ENCODE results near the gene MIF4GD.
"Not testable (repeated sequence)": the region's sequence is repeated elsewhere in the genome, so short reads cannot be mapped to it uniquely, and the experiment has no call there.

Gene MIF4GD

DNA sequence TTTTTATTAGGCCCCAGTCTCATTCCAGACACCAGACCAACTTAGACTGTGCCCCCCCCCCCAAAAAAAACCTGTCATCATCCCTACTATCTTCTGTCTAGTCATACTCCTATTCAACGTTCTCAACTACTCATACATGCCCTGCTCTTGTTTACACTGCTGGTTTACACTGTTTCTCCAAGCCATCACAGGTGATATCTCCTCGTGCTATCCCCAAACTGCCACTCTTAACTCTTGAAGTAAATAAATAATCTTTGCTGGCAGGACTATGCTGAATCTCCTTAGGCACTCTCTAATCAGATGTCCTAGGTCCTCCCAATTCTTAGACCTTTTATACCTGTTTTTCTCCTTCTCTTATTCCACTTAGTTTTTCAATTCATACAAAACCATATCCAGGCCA, 13.8 kb downstream of the MIF4GD start:
- DNase-seq, result not testable (repeated sequence)

DNA sequence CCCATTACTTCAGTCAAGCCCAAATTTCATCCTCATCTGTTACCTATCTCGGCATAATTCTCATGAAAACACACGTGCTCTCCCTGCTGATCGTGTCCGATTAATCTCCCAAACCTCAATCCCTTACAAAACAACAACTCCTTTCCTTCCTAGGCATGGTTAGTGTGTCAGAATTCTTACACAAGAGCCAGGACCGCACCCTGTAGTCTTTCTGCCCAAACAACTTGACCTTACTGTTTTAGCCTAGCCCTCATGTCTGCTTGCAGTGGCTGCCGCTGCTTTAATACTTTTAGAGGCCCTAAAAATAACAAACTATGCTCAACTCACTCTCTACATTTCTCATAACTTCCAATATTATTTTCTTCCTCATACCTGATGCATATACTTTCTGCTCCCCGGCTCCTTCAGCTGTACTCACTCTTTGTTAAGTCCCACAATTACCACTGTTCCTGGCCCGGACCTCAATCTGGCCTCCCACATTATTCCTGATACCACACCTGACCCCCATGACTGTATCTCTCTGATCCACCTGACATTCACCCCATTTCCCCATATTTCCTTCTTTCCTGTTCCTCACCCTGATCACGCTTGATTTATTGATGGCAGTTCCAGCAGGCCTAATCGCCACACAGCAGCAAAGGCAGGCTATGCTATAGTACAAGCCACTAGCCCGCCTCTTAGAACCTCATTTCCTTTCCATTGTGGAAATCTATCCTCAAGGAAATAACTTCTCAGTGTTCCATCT, 14.9 kb downstream of the MIF4GD start:
- DNase-seq, result not testable (repeated sequence)

DNA sequence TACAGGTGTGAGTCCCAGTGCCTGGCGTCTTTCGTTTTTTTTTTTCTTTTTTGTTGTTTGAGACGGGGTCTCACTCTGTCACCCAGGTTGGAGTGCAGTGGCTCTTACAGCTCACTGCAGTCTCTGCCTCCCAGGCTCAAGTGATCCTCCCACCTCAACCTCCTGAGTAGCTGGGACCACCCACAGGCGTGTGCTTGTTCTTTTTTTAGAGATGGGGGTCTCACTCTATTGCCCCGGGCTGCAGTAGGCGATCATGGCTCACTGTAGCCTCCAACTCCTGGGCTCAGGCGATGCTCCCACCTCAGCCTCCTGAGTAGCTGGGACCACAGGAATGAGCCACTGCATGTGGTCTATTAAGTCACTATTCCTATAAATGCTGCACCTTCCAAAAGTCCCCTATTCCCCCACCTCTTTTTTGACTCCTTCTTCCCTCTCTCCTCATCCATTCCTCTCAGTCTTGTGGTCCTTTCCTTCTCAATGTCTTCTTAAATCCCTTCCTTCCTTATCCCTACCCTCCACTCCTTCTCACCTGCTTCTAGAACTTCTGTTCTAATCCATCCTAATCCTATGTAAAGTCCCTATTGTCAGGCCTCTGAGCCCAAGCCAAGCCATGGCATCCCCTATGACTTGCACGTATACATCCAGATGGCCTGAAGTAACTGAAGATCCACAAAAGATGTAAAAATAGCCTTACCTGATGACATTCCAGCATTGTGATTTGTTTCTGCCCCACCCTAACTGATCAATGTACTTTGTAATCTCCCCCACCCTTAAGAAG, 18.8 kb downstream of the MIF4GD start:
- no peak for DNase-seq

DNA sequence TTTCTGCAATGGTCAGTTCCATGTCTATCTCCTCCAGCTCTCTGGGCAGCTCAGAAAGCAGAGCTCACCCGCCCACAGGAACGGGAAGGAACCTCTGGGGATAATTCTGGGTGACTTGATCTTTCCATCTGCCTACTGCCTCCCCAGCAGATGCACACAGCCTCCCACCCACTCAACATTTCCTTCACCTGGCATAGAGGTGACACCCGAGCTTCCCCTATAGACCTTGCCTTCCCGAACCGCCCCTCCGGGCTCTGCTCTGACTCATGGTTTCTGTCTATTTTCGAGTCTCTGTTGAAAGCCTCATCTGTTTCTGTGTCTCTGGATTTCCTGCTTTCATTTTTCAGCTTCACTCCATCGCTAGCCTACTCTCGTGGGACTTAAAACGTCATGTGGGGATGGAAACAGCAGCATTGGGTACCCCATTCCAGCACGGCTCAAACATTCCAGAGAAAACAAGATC, 21.0 kb downstream of the MIF4GD start:
- DNase-seq, result peak; percentile 59

DNA sequence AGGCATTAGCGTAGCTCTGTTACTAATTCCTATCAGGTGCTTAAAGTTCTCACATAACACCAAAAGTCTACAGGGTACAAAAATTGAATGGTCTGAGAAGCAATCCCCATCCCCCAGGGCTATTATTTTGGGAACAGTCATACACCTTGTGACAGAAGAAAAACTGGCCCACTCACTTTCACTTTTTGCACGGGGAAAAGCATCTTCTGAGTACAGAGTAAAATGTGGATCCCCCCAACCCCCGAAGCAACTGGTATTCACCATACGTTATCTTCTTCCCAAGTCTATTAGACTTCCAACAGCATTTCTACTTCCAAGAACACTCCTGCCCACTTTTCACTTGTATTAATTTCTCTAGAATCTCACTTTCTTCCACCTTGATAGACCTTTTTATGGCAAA, 21.5 kb downstream of the MIF4GD start:
- DNase-seq, result no peak

DNA sequence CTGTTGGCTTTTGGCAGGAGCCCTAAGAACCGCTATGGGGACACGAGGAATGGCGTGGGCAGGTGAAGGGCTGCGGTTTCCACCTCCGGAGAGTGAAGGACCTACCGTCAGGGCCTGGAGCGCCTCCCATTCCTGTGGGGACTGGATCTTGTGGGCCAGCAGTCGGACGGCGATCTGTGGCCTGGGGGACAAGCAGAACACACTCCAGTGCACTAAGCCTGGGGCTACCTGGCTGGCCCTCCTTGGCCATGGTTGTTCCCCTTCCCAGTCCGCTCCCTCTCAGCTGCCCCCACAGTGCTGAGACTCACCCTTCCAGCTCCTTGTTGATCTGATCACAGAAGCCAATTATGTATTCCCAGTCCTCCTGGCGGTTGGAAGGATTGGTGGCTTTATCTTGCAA, 24.6 kb downstream of the MIF4GD start:
- DNase-seq, result no peak

DNA sequence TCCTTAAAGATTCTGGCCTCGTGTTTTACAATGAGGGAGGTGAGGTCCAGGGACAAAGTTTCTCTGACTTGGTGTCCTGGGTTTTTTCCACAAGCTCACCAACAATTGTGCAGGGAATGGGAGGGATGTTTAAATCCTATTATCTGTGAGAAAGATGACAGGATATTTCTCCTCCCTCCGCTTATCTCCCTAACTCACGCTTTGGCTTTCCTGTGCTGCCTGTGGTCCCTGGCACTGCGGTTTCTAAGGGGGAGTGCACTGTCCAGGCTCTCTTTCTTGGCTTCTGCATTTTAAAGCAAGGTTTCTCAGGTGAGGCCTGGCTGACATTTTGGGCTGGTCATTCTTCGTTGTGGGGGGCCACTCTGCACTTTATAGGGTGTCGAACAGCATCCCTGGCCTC, 26.0 kb downstream of the MIF4GD start:
- no peak for DNase-seq

DNA sequence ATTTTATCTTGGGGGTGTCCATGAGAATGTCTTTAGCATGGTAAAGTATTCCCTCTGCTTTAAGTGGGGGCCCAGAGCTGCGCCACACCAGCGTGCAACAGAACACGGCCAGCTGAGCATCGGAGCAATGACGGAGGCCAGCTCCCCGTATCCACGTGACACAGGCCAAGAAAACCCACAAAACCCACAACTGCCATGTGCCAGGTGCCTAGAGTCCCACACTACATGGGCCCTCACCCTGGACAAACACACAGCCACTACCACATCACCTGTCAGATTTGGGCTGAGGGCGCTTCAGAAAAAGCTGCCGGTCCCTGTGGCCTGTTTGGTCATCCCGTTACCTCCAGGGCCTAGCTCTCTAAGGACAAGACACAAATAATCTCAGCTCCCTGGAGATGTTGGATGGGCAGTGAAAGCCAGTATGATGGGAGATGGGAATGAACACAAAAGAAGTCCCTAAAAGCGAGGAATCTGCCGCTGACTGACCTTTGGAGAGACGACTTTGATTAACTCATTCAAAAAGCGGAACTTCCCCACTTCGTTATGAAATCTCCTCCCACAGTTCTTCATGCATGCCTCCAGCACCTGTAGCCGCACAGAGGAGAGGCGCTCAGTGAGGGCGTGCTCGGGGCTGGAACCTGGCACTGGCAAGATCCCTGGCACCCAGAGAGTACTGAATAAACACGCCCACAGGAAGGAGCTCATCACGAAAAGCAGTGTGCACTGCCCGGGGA, 26.7 kb downstream of the MIF4GD start:
- DNase-seq, result peak; percentile 10

DNA sequence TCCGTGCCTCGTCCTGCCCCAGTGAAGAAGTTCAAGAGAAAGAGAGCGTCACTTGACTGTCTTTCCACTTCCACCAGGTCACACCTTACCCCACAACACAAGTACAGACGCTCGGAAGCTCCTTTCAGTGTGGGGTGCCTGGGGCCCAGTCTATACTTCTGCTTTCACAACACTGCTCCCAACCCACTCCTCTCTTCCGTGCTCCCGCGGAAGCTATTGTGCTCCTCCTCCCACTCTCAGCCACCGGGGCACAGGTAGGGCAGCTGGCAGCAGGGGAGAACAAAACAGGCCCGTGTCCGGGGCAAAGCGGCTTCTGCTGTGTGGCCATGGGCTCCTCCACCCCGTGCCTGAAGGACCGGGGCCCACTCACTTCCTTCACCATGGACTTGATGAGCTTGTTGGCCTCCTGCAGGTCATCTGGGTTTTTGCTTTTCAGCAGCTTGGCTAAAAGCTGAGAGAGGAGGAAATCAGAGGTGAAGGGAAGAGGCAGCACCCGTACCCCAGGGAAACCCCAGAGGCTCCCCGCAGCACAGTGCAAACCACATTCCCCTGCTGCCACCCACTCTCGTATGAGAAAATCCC, 28.5 kb downstream of the MIF4GD start:
- peak; percentile 69 for DNase-seq

DNA sequence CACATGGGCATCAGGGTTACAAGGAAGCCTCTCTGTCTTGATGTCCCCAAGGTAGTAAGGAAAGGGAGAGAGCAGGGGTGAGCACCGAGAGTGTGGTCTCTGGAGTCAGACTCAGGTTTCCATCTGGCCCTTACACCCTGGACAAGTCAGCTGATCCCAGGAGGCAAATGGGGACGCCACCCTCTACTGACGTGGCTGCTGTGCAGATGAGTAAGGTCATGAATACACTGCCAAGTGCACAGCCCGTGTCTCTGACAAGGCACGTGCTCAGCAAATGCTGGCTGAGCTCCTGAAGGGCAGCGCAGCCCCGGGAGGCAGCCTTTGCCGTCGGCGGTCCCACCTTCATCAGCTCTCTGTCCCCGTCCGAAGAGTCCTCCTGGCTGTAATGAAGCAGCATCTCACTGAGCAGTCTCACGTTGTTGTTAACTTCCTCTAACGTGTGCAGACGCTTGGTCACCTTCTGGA, 29.0 kb downstream of the MIF4GD start:
- no peak for DNase-seq

DNA sequence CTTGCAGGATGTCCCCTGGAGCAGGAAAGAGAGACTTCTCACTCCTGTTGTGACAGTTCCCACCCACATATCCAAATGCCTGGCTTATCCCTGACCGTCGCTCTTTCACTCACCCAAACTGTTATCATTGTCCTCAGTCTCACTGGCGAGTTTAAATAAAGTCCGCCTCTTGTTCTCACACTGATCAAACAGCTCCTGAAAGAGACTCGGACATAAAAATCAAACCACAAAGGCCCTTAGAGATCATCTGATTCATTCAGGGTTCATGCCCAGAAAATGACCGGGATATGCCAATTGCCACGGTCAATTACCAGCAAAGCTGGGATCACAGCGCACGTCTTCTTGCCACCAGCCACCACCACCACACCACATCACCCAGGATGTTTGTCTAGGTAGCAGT, 29.5 kb downstream of the MIF4GD start:
- no peak for DNase-seq

DNA sequence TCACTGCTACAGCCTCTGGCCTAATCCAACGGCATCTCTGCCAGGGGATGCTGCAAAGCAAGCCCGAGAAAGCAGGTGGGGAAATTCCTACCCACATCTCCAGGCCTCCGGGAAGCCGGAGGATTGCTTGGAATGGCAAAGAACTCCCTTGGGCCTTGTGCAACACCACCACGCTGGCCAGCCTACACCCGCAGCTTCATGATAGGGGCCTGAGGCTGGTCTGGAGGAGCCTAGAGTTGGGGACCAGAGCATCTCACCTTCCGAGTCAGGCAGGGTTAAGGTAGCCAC, 29.9 kb downstream of the MIF4GD start:
- no peak for DNase-seq

DNA sequence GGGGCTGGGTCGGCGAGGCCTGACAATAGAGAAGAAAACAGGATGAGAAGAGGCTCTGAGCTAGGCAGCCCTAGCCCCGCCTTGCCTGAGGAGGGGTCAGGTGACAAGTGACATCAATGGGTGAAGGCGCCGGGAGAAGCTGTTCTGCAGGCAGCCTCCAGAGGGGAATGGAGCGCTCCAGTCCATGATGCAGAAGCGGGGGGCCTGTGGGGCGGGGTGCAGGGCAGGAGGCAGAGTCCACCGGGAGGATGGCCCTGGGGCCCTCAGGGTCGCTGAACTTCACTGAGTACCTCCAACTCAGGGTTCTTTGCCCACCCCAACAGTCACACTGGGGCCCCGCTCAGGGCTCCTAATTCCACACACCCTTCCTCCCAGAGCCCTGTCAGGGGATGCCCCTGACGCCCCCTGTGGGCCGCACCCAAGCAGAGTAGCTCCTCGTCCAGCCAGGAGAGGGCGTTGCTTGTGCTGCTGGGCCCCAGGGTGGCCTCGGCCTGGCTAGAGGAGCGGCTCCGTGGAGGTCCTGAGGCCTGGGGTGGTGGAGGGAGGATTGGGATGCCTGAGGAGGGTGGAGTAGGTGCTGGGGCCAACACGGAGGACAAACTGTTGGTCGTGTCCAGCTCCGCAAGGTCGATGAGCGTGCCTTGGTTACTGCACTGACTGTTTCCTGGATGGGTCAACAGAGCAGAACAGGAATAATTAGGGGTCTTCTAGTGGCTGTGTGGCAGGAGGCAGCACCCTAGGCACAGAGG, 30.5 kb downstream of the MIF4GD start:
- DNase-seq, result no peak

DNA sequence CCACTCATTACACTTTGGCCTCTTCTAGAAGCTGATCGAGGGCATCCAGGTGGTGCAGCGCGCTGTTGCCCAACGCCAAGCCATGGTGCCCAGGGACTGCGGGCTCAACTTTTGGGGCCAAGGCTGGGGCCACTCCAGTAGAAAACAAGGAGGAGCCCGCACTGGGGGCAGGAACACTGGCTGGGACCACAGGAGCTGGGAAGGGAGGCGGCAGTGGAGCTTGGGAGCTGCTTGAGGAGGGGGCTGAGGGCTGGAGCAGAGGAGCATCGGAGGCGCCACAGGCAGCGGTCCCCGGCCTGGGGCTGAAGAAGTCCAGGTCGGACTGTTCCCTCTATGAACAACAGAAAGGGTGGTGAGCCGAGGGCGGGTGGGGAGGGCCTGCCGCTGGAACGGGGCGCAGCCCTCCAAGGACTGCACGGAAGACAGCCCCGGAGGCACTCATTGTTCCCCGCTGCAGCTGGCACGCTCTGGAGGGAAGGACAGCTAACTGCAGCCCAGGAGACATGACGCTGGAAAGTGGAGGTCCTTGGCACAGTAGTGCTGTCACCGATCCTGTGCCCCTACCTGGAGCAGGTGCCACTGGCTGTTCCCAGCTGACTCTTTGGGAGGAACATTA, 31.1 kb downstream of the MIF4GD start:
- DNase-seq, result no peak

DNA sequence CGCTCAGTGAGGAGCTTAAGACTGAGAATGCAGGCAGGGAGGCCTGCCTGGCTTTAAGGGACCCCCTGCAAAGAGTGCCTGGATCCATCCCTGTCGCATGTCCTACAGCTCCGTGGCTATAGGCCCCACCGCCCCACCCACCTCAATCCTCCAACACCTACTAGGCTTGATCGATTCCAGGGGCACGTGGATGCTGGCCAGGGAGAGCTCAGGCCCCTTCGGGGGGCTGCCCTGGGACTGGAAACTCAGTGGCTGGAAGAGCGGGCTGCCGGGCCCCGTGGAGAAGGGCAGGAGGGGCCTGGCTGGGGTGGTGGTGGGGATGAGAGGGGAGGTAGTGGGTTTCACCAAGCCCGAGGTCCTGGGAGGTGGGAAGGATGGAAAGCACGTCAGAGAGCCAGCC, 31.8 kb downstream of the MIF4GD start:
- DNase-seq, result no peak

DNA sequence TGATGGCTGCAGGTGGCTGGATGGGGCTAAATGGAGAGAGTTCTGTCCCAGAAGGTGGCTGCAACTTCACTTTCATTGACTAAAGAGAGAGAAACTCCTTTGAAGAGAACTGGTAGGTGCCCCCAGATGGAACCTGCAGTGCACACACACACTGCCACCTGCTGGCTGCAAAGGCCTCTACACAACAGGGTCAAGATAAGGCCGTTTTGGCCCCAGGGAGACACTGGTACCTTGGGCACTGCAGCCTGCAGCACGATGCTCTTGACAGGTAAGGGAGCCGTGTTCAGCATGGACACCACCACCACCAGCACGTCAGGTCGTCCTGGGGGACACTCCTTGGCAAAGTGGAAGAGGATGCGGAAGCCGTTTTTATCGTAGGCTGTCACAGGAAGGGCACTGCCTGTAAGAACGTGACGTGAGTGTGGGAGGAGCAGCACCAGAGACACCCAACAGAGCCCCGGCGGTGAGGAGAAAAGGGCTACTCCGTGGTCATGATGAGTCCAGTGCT, 32.3 kb downstream of the MIF4GD start:
- peak; percentile 69 for DNase-seq

DNA sequence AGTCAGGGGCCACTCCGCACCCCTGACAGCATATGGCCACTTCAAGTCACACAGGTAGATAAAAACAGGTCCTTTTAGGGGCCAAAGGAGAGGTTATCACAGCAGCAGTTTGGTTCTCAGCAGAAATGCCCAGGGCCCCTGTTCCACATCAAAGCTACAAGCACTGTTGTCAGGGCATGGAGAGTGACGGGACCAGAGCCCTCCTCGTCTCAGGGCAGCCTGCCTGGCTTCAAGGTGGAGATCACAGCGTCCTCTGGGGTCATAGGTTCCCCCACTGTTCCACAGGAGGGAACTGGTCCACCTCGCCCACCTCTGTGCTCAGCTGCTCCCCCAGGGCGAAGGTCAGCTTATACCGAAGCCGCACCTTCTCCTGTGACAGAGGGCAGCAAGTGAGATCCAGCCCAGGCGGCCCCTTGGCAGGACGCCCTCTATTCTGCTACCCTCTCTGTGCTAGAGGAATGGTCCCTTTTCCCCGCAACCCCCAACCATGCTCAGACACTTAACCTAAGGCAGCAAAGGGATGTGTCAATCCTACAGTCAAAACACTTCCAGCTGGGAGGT, 32.9 kb downstream of the MIF4GD start:
- no peak for DNase-seq

DNA sequence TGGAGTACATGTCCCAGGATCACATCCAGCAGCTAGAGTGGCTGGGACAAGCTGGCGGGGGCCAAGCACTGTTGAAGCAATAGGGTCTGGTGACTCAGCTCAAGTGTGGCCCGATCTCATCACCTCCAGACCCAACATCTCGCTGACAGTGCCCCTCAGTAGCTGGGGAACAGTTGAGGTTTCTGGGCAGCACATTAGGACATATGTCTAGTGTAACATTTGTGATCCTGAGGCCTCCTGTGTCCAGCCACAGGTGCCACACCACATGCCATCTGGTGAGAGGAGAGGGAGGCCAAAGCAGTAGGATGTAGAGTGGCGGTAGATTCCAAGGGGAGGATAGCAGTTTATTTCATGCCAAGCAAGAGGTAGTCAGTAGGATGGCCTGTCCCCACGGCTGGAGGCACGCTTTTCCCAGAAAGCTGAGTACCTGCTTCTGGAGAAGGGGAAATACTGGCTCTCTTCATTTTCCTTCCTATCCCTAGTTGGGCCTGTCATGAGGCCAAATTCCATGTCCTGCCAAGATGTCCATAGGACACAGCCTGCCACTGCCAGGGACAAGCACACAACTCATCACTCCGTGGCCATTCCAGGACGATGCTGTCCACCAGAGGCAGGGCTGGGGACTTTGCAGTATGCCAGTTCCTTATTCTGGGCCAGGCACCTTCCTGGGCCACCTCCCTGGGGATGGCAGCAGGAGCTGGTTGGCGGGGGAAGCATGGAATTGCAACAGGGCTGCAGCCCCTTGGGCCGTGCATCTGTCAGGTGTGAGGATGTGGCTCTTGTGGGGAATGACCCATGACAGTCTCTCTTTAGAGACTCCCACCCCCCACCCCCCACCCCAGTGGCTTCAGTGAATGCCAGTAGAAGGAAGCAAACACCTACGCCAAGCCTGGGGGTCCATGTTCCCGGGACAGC, 33.7 kb downstream of the MIF4GD start:
- DNase-seq, result no peak

DNA sequence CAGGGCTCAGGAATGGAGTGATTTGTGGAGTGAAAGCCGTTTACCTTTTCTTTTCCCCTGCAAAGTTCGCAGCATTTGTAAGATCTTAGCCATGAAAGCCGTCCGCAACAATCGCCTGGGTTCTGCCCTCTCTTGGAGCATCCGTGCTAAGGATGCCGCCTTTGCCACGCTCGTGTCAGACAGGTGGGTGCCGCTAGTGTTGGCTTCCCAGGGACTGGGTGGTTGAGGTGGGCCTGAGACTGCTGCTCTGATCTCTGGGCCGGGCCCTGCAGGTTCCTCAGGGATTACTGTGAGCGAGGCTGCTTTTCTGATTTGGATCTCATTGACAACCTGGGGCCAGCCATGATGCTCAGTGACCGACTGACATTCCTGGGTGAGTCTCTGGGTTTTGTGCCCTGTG, 38.2 kb downstream of the MIF4GD start:
- no peak for DNase-seq

DNA sequence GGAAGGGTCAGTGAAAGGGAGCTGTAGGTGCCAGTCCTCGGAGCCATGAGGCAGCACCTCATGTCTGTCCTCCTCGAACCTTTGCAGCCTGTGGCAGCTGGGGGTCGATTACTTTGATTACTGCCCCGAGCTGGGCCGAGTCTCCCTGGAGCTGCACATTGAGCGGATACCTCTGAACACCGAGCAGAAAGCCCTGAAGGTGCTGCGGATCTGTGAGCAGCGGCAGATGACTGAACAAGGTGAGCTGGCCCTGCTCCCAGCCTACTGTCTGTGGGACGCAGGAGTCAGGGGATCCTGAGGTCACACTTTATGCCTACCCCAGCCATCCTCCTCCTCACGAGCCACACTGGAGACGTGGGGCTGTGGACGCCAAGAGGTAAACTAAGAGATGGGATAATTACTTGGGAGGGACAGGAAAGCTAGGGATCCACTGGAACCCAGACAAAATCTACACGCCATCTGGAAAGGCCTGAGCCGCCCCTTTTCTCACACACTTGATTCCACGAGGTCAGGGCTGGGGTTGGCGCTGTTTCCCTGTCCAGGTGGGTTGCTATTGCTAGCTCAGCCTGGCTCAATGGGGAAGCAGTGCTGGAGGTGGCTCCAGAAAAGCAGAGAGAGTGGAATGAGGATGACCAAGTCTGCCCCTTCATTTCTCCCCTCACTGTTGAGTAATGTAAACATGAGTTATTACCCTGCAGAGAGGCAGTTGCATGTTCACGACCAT, 39.1 kb downstream of the MIF4GD start:
- no peak for DNase-seq

Measured in CD4-positive, alpha-beta T cell treated with Interleukin-17A for 1 hour (primary cell).